Liver (tissue), 9 donors: ENCODE measurements around the gene PEAK1. TPM values are rescaled to one million over a fixed set of nuclear protein-coding genes. Genes with fewer than 3 reads are reported as not detected.
A peak's percentile ranks its signal among the peaks of the same experiment; 100 is the strongest.

Experiments
- DNase-seq: peaks from one replicate; pipeline ENCODE4 v3.0.0-alpha.2; 2017; ENCODE audit warnings: low spot score
- H3K27ac ChIP-seq, 2 donors: one replicate each; pipeline ENCODE4 v1.7.0; 2013; ENCODE audit warnings: inconsistent platforms in 2 of 2, low read length in 2 of 2, control low read depth in 1 of 2, low read depth in 1 of 2, mild to moderate bottlenecking in 1 of 2
- H3K27me3 ChIP-seq, 4 donors: one replicate each; pipeline versions ENCODE4 v1.6.1 to v1.7.0; 2013; ENCODE audit warnings: low read length in 3 of 4, inconsistent platforms in 1 of 4, mild to moderate bottlenecking in 1 of 4, moderate library complexity in 1 of 4; ENCODE audit not compliant: control insufficient read depth in 4 of 4, insufficient read depth in 4 of 4
- H3K36me3 ChIP-seq, 4 donors: one replicate each; pipeline versions ENCODE4 v1.6.1 to v1.7.0; 2013; ENCODE audit warnings: low read length in 3 of 4, mild to moderate bottlenecking in 3 of 4, low read depth in 1 of 4, moderate library complexity in 1 of 4; ENCODE audit not compliant: control insufficient read depth in 4 of 4, insufficient read depth in 3 of 4
- H3K4me1 ChIP-seq, 4 donors: one replicate each; pipeline versions ENCODE4 v1.6.1 to v1.7.0; 2013; ENCODE audit warnings: low read length in 3 of 4, mild to moderate bottlenecking in 3 of 4, moderate library complexity in 1 of 4; ENCODE audit not compliant: control insufficient read depth in 4 of 4, insufficient read depth in 4 of 4
- H3K4me3 ChIP-seq, 3 donors: one replicate each; pipeline versions ENCODE4 v1.6.1 to v1.7.0; 2013; ENCODE audit warnings: low read length in 3 of 3, control low read depth in 1 of 3, low read depth in 1 of 3, mild to moderate bottlenecking in 1 of 3
- H3K9ac ChIP-seq, 2 donors: one replicate each; pipeline ENCODE4 v1.7.0; 2013; ENCODE audit warnings: low read length in 2 of 2, mild to moderate bottlenecking in 2 of 2, moderate library complexity in 2 of 2, control low read depth in 1 of 2, low read depth in 1 of 2
- H3K9me3 ChIP-seq, 4 donors: one replicate each; pipeline versions ENCODE4 v1.6.1 to v1.7.0; 2013; ENCODE audit warnings: low read length in 3 of 4; ENCODE audit not compliant: control insufficient read depth in 4 of 4
- ATF3 ChIP-seq: IDR thresholded peaks from 2 replicates; pipeline ENCODE4 v1.6.1; 2016; ENCODE audit warnings: antibody characterized with exemption
- EGR1 ChIP-seq, 2 donors: IDR thresholded peaks; 2 replicates each; pipeline ENCODE4 v1.6.1; 2016 to 2018; ENCODE audit warnings: antibody characterized with exemption in 2 of 2, low read depth in 2 of 2
- FOXA1 ChIP-seq: IDR thresholded peaks from 2 replicates; pipeline ENCODE4 v1.6.1; 2016; ENCODE audit warnings: antibody characterized with exemption
- FOXA2 ChIP-seq: IDR thresholded peaks from 2 replicates; pipeline ENCODE4 v1.6.1; 2016; ENCODE audit warnings: antibody characterized with exemption
- GABPA ChIP-seq, 2 donors: IDR thresholded peaks in 1 of 2; conservative IDR thresholded peaks in 1 of 2; 2 replicates each; pipeline ENCODE4 v1.6.1; 2016; ENCODE audit warnings: antibody characterized with exemption in 2 of 2, mild to moderate bottlenecking in 1 of 2, moderate library complexity in 1 of 2
- HNF4A ChIP-seq, 2 donors: conservative IDR thresholded peaks; 2 replicates each; pipeline ENCODE4 v1.6.1; 2016; ENCODE audit warnings: antibody characterized with exemption in 2 of 2, mild to moderate bottlenecking in 2 of 2
- HNF4G ChIP-seq: IDR thresholded peaks from 2 replicates; pipeline ENCODE4 v1.6.1; 2016; ENCODE audit warnings: antibody characterized with exemption
- JUND ChIP-seq, 2 donors: IDR thresholded peaks; 2 replicates each; pipeline ENCODE4 v1.6.1; 2016; ENCODE audit warnings: antibody characterized with exemption in 2 of 2
- RAD21 ChIP-seq, 2 donors: IDR thresholded peaks; 2 replicates each; pipeline ENCODE4 v1.6.1; 2016; ENCODE audit warnings: antibody characterized with exemption in 2 of 2, mild to moderate bottlenecking in 2 of 2
- REST ChIP-seq: IDR thresholded peaks from 2 replicates; pipeline ENCODE4 v1.6.1; 2016; ENCODE audit warnings: antibody characterized with exemption, mild to moderate bottlenecking
- RXRA ChIP-seq, 2 donors: IDR thresholded peaks; 2 replicates each; pipeline ENCODE4 v1.6.1; 2017 to 2018; ENCODE audit warnings: antibody characterized with exemption in 2 of 2, mild to moderate bottlenecking in 1 of 2
- SP1 ChIP-seq: IDR thresholded peaks from 2 replicates; pipeline ENCODE4 v1.6.1; 2018; ENCODE audit warnings: antibody characterized with exemption, mild to moderate bottlenecking
- TAF1 ChIP-seq: conservative IDR thresholded peaks from 2 replicates; pipeline ENCODE4 v1.6.1; 2016; ENCODE audit warnings: antibody characterized with exemption, mild to moderate bottlenecking
- ZBTB33 ChIP-seq: IDR thresholded peaks from 2 replicates; pipeline ENCODE4 v1.6.1; 2016; ENCODE audit warnings: antibody characterized with exemption
- WGBS: extraction: QIAGEN DNeasy Blood & Tissue Kit; methylation state at CpG from one replicate; pipeline ENCODE4 v1.1.7; 2013; 5-methylcytosine and 5-hydroxymethylcytosine counted together
- polyA plus RNA-seq, 2 donors: library from polyadenylated mRNA; stranded (reverse) in 1 of 2; unstranded in 1 of 2; fragments of 200-250 nt in 1 of 2; fragments of >200 nt in 1 of 2; fragmentation: Nextera tagmentation in 1 of 2; extraction: Ambion mirVana in 1 of 2; gene quantifications; one replicate each; pipeline versions ENCODE4 v1.2.1 to v1.2.3, GENCODE V29; 2013 to 2015
- total RNA-seq, 2 donors: library from RNA; depleted of rRNA; stranded (reverse); fragments of >200 nt; gene quantifications; one replicate each; pipeline ENCODE4 v1.2.3, GENCODE V29; 2014
- TF ChIP-seq, protein P1 (sequence below): IDR thresholded peaks from 2 replicates; pipeline ENCODE4 v1.6.1; 2016; ENCODE audit warnings: antibody characterized with exemption
- TF ChIP-seq, protein P2 (sequence below): fragments of 150-350 bp; IDR thresholded peaks from 2 replicates; pipeline ENCODE4 v1.5.1; 2017; ENCODE audit warnings: improper control_type of control experiment, low read depth, low read length; ENCODE audit not compliant: missing input control
- donor health status: healthy.
- donor health status: healthy.
- donor health status: healthy.
- donor health status: healthy.
- donor health status: healthy.

PEAK1 gene, protein sequence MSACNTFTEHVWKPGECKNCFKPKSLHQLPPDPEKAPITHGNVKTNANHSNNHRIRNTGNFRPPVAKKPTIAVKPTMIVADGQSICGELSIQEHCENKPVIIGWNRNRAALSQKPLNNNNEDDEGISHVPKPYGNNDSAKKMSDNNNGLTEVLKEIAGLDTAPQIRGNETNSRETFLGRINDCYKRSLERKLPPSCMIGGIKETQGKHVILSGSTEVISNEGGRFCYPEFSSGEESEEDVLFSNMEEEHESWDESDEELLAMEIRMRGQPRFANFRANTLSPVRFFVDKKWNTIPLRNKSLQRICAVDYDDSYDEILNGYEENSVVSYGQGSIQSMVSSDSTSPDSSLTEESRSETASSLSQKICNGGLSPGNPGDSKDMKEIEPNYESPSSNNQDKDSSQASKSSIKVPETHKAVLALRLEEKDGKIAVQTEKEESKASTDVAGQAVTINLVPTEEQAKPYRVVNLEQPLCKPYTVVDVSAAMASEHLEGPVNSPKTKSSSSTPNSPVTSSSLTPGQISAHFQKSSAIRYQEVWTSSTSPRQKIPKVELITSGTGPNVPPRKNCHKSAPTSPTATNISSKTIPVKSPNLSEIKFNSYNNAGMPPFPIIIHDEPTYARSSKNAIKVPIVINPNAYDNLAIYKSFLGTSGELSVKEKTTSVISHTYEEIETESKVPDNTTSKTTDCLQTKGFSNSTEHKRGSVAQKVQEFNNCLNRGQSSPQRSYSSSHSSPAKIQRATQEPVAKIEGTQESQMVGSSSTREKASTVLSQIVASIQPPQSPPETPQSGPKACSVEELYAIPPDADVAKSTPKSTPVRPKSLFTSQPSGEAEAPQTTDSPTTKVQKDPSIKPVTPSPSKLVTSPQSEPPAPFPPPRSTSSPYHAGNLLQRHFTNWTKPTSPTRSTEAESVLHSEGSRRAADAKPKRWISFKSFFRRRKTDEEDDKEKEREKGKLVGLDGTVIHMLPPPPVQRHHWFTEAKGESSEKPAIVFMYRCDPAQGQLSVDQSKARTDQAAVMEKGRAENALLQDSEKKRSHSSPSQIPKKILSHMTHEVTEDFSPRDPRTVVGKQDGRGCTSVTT (N-terminal part only)
- total RNA-seq: 10 to 100 TPM in 1 of 2 donors, 1 to 10 TPM in 1; 9.6 to 14.9 TPM
- polyA plus RNA-seq: 1 to 10 TPM; 1.8 to 2.0 TPM

GRCh38 chr15:77419836-77420609, at the start of gene PEAK1:
TSS of gene PEAK1 (minus strand) at chr15:77420104. CDS start at chr15:77181926, 238,178 bp downstream.
- peaks cover 2 to 42% (median 22%) of the 10 kb centered on the region in 4 donors for H3K4me1 ChIP-seq
- WGBS: under 1% methylated on average over 92 of the region's 92 CpGs
- H3K27me3 ChIP-seq: no peaks in the 10 kb centered on the region
- H3K27ac ChIP-seq: peak within 1 kb of the TSS; percentile 97 to 100
- no peaks in the 10 kb centered on the region for H3K36me3 ChIP-seq
- TF ChIP-seq FOXA2: no peak
- no peak for TF ChIP-seq ATF3
- TF ChIP-seq EGR1 (IDR thresholded peaks at IDR 0.05; ENCODE audit: low read depth in 2 of 2): no peak
- TF ChIP-seq GABPA (IDR thresholded peaks at IDR 0.05 in 1 of 2, conservative IDR thresholded peaks at IDR 0.05 in 1 of 2): no peak
- TF ChIP-seq JUND (IDR thresholded peaks at IDR 0.05): no peak
- peak; percentile 51 for TF ChIP-seq REST
- TF ChIP-seq ZBTB33: peak; percentile 9
- TF ChIP-seq SP1: peak; percentile 65
- TF ChIP-seq HNF4G: no peak
- no peak for TF ChIP-seq TAF1
- no peak for TF ChIP-seq FOXA1
- no peak for TF ChIP-seq RAD21 (IDR thresholded peaks at IDR 0.05)
- no peak for TF ChIP-seq HNF4A (conservative IDR thresholded peaks at IDR 0.05)
- TF ChIP-seq RXRA (IDR thresholded peaks at IDR 0.05): peak in 1 of 2 donors; percentile 3
- TF ChIP-seq, protein P1, sequence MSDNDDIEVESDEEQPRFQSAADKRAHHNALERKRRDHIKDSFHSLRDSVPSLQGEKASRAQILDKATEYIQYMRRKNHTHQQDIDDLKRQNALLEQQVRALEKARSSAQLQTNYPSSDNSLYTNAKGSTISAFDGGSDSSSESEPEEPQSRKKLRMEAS: no peak
- TF ChIP-seq, protein P2, sequence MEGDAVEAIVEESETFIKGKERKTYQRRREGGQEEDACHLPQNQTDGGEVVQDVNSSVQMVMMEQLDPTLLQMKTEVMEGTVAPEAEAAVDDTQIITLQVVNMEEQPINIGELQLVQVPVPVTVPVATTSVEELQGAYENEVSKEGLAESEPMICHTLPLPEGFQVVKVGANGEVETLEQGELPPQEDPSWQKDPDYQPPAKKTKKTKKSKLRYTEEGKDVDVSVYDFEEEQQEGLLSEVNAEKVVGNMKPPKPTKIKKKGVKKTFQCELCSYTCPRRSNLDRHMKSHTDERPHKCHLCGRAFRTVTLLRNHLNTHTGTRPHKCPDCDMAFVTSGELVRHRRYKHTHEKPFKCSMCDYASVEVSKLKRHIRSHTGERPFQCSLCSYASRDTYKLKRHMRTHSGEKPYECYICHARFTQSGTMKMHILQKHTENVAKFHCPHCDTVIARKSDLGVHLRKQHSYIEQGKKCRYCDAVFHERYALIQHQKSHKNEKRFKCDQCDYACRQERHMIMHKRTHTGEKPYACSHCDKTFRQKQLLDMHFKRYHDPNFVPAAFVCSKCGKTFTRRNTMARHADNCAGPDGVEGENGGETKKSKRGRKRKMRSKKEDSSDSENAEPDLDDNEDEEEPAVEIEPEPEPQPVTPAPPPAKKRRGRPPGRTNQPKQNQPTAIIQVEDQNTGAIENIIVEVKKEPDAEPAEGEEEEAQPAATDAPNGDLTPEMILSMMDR: no peak
- H3K4me3 ChIP-seq: peak within 1 kb of the TSS; percentile 86 to 99 (median 93)
- H3K9me3 ChIP-seq: no peaks in the 10 kb centered on the region
- peak; percentile 100 for DNase-seq
- H3K9ac ChIP-seq: peak within 1 kb of the TSS; percentile 88 to 99
